ENCODE data around the gene SLC25A6. TPM values are rescaled to one million over a fixed set of nuclear protein-coding genes. Genes with fewer than 3 reads are reported as not detected.

Gene SLC25A6
- total RNA-seq, 1 experiment from 2014 or later, result 553 TPM

GRCh38 chrX:1378306-1378759, 13.6 kb downstream of the SLC25A6 start:
- Histone ChIP-seq H3K9ac (ENCODE audit: extremely low read depth, insufficient read length, low read length) (no peak overlapping the region), H3K79me1 (ENCODE audit: insufficient read depth, low read depth, low read length, poor library complexity, severe bottlenecking) (no peaks in the 10 kb centered on the region), H3K56ac (ENCODE audit: insufficient read length, low read depth, low read length) (no peak overlapping the region), H3K4ac (ENCODE audit: low read depth, low read length) (no peak overlapping the region), H2BK12ac (ENCODE audit: insufficient read length, low read depth, low read length) (no peak overlapping the region), H4K5ac (ENCODE audit: insufficient read length, low read depth, low read length) (no peak overlapping the region), H3K18ac (ENCODE audit: insufficient read length, low read depth, low read length) (no peak overlapping the region), H4K20me1 (ENCODE audit: control insufficient read depth, insufficient read depth, insufficient read length) (no peaks in the 10 kb centered on the region), H3K27ac (ENCODE audit: insufficient read length, low read depth, low read length) (no peak overlapping the region), H3K4me1 (ENCODE audit: insufficient read depth, low read length) (no peaks in the 10 kb centered on the region; the same call in 1 of the 2 replicates), H3K27me3 (ENCODE audit: insufficient read depth, low read length) (no peaks in the 10 kb centered on the region), H2BK120ac (ENCODE audit: low read depth, low read length, poor library complexity, severe bottlenecking) (no peak overlapping the region), H3K79me2 (ENCODE audit: insufficient read depth, low read length) (no peaks in the 10 kb centered on the region), H2AK5ac (ENCODE audit: insufficient read length, low read length) (no peak overlapping the region), H3K23ac (ENCODE audit: insufficient read length, low read depth, low read length) (no peak overlapping the region), H3K14ac (ENCODE audit: insufficient read depth, low read length) (no peak overlapping the region), H2BK5ac (ENCODE audit: insufficient read length, low read length) (no peak overlapping the region), H2BK15ac (ENCODE audit: low read depth, low read length) (no peak overlapping the region), H2BK20ac (ENCODE audit: low read depth, low read length, poor library complexity, severe bottlenecking) (no peak overlapping the region), H2AFZ (ENCODE audit: low read length) (no peak overlapping the region), H4K91ac (ENCODE audit: insufficient read length, low read depth, low read length) (no peak overlapping the region), H3K4me2 (ENCODE audit: insufficient read depth, insufficient read length, low read length) (no peak overlapping the region), H3T11ph (ENCODE audit: low read length) (no peak overlapping the region), H3K9me3 (ENCODE audit: control insufficient read depth, low read depth, low read length) (no peaks in the 10 kb centered on the region), H3K23me2 (ENCODE audit: insufficient read length, low read depth, low read length, poor library complexity, severe bottlenecking) (no peaks in the 10 kb centered on the region), H4K8ac (replicated peaks; ENCODE audit: insufficient read length, low read depth, low read length) (no peak overlapping the region)
- H3K4me3 Mint-ChIP-seq, result no peak overlapping the region
- H3K36me3 Mint-ChIP-seq (ENCODE audit: insufficient read depth in 1 of 3, low read depth in 3 of 3), result peaks cover 3 to 18% (median 18%) of the 10 kb centered on the region in 3 experiments; a peak in 6 of 7 replicates
- TF ChIP-seq, protein P1, sequence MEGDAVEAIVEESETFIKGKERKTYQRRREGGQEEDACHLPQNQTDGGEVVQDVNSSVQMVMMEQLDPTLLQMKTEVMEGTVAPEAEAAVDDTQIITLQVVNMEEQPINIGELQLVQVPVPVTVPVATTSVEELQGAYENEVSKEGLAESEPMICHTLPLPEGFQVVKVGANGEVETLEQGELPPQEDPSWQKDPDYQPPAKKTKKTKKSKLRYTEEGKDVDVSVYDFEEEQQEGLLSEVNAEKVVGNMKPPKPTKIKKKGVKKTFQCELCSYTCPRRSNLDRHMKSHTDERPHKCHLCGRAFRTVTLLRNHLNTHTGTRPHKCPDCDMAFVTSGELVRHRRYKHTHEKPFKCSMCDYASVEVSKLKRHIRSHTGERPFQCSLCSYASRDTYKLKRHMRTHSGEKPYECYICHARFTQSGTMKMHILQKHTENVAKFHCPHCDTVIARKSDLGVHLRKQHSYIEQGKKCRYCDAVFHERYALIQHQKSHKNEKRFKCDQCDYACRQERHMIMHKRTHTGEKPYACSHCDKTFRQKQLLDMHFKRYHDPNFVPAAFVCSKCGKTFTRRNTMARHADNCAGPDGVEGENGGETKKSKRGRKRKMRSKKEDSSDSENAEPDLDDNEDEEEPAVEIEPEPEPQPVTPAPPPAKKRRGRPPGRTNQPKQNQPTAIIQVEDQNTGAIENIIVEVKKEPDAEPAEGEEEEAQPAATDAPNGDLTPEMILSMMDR (conservative IDR thresholded peaks at IDR 0.05), result no peak
- no peaks in the 10 kb centered on the region; the same call in 1 of the 2 replicates for H3K27me3 Mint-ChIP-seq (ENCODE audit: low read depth)
- H3K4me1 Mint-ChIP-seq, result peaks cover 6 to 13% of the 10 kb centered on the region in 2 experiments
- H3K9me3 Mint-ChIP-seq, result peaks cover 0 to 3% of the 10 kb centered on the region in 2 experiments; a peak in 1 of 5 replicates
- H3K27ac Mint-ChIP-seq, result peak overlapping the region in 1 of 3 experiments; percentile 55; a peak in 3 of 7 replicates
- WGBS (ENCODE audit: extremely low coverage, insufficient read length, low lambda C conversion rate), result no CpG with 5 or more reads among the region's 24 CpGs
- DNase-seq, result no peak

Data from H9 (cell line).